GM19452 (cell line): ENCODE results near the gene EPDR1.
"Not testable (repeated sequence)": the region's sequence is repeated elsewhere in the genome, so short reads cannot be mapped to it uniquely, and the experiment has no call there.

Experiments
- ATAC-seq: cut with Tn5 transposase; IDR thresholded peaks from one replicate; pipeline ENCODE4 v1.9.1; 2021; ENCODE audit not compliant: unreplicated experiment

Gene EPDR1

DNA sequence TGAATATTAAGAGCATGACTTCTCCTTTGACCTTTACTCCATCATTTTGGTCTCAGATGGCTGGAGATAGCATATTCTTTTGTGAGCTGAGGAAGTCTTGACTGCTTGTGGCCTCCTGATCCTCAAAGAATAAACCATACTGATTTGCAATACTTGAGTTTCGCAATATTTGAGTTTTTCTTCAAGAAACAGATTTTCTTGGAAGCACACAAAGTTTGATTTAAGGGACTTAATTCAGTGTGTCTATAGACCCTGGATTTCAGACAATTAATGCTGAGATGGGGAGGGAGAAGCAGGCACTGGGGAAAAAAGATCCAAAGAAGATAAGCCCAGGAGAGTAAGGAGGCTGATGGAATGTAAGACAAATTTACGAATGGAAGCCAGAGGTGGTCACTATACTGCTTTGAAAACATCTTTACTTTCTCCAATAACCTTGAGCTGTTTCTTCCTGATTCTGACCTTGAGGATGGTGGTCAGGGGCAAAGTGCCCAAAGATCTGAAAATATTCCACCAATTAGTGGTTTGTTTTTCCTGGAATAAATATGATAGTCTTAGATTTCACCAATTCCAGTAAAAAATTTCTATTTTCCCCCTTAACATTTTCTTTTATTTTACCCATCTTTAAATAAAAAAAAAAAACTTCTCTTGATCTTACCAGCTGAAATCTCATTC, 7.5 kb downstream of the EPDR1 start:
- ATAC-seq: no peak

DNA sequence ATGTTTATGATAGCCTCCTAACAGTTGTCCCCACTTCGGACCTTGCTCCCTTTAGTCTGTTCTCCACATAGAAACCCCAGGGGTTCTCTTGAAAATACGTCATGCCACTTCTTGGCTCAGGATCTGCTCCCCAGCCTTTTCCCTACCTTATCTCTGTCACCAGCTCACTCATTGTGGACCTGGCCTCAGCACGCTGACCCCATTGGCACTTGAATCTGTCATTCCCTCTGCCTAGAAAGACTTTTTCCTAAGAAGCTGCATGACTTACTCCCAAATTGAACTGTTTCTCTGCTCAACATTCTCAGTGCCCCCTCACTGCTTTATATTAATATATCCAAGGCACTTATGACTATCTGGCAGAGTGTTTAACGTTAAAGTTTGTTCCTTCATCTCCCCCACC, 8.4 kb downstream of the EPDR1 start:
- no peak for ATAC-seq

DNA sequence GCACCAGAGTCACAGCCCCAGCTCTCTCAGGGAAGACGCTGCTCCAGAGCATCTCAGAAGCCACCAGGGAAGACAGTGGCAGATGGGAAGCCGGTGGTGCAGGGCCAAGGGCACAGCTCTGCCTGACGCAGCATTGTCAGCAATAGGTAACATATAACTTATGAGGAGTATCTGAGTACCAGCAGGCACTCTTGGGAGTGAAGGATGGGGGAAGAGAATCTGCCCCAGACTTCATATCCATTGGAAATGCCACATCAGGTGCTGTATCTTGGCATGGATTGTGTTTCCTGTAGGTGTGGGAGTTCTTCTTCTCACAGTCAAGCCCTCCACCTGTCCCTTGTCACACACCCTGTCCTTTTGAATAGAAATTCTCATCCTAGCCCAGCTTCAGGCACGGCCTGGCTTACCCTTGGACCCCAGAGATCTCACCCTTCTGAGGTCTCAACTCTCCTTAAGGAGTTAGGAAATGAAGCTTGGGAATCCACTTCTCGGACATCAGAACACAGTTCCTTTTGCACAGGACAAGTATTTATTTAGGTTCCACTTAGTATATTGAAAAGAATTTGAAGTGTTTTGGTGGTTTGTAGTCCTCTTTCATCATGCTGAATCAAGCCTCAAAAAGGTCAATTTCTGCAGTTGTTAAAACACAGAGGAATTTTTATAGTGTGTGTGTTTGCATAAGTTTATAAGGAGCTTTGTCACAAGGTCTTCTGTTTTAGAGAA, 9.9 kb downstream of the EPDR1 start:
- ATAC-seq: no peak

DNA sequence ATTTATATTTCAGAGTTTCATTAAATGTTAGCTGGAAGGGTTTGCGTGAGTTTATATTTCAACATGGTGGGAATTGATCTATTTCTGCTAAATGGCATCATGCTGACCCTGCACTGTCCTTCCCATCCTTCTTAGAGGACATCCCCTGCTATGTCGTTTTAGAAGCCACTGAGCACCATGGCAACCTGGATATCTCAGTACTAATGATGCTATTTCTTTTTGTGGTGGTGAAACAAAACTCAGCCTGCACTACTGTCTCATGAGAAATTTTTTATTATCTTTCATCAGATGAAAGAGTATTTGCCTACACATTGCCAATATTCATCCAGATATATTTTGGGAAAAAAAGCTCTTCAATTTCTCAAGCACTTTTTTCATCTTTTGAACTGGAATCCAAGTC, 12.1 kb downstream of the EPDR1 start:
- no peak for ATAC-seq

DNA sequence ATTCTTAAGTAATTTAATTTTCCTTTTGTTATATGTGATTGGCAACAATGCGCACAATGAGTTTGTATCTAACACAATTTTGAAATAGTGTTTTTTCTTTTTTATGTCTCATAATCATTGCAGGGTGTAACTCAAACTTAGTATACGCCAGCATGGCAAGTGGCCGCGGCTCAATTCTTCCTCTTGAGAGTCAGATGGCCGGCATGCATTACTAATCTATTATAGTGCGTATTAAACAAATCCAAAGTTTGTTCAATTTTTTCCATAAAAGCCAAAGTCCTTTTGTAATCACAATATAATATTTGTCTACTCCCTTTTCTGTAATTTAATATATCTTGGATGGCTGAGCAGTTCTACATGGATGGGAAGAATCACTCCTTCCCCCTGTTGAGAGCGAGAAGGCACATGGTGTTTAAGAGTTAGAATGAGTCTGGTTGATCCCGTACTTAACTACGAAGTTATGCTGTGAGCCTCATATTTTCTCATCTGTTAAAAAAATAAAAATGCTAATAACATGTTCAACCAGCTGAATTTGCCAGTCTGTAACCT, 12.7 kb downstream of the EPDR1 start:
- ATAC-seq: no peak

DNA sequence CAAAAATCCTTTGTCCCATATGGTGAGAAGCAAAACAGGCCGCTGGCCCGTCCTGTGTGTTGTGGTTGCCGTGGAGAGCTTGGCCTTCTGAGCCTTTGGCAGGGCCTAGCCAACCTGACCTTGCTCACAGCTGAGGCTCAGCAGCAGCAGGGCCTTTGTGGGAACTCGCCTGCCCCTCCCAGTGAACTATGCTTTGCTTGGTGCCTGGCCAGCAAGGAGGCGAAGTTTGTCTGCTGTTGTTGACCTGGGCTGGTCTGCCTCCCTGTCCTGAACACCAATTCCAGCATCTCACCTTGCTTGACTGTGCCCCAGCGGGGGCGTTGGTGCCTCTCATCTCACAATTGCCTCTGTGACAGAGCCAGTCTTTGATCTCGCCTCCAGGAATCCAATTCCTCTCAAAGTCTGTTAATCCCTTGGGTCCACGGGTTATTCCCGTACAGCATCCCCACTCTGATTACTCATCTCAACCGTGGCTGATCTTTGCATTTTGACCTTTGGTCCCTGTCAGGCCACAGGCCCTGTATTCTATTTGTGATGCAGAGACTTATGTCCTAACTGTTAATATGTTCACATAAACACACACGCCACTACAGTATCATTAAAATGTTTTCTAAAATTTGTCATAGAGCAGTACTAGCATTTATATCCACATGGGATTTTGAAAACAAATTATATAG, 22.6 kb downstream of the EPDR1 start:
- ATAC-seq: no peak

DNA sequence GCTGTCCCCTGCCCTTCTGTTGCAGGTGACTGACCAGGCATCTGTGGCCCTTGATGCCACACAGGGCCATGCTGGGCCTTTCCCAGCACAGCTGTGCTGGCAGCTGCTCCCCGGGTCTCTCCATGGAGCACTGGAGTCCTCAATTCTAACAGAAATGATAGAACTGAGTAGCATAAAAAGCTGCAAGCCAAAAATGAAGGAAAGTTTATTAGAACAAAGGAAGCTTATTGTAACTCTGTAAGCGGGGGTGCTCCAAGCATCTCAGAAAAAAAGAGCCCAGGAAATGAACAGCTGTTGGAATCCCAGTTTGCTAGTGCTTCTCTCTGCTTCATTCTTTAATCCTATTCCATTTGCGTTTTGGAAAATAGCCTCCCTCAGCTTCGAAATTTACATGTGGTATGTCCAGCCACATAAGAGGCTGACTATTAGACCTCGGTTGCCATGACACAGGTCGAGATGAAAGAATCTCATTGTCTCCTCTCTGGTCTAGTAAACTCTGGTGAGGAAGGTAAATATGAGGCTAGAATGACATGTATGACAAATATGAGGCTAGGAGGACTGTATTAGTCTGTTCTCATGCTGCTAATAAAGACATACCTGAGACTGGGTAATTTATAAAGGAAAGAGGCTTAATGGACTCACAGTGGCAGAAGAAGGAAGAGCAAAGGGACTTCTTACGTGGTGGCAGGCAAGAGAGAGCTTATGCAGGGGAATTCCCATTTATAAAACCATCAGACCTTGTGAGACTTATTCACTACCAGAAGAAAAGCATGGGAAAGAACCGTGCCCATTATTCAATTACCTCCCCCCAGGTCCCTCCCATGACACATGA, 23.7 kb downstream of the EPDR1 start:
- ATAC-seq: no peak

DNA sequence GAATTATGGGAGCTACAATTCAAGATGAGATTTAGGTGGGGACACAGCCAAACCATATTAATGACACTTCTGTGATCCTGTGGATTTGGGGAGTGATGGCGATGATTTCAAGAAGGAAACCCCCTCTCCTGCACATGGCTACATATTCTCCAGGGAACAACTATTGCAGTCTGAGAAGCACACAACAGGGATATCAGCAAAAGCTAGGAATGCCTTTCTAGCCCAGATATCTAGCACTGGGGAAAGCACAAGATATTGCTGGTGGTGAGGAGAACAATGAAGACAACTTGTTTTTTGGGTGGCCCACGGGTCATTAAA, 24.3 kb downstream of the EPDR1 start:
- no peak for ATAC-seq

DNA sequence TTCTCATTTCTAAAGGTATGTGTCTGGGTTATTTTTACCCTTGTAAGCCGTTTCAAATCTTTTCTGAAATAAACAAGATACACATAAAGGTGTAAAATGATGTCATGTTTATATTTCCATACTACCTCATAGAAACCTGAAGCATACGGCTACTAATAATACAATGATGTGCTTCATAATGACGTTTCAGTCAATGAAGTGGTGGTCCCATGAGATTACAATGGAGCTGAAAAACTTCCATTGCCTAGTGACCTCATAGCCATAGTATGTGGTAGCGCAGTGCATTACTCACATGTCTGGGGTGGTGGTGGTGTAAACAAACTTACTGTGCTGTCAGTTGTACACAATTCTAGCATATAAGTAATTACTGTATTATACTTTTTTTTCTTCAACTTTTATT, 24.9 kb downstream of the EPDR1 start:
- ATAC-seq: no peak

DNA sequence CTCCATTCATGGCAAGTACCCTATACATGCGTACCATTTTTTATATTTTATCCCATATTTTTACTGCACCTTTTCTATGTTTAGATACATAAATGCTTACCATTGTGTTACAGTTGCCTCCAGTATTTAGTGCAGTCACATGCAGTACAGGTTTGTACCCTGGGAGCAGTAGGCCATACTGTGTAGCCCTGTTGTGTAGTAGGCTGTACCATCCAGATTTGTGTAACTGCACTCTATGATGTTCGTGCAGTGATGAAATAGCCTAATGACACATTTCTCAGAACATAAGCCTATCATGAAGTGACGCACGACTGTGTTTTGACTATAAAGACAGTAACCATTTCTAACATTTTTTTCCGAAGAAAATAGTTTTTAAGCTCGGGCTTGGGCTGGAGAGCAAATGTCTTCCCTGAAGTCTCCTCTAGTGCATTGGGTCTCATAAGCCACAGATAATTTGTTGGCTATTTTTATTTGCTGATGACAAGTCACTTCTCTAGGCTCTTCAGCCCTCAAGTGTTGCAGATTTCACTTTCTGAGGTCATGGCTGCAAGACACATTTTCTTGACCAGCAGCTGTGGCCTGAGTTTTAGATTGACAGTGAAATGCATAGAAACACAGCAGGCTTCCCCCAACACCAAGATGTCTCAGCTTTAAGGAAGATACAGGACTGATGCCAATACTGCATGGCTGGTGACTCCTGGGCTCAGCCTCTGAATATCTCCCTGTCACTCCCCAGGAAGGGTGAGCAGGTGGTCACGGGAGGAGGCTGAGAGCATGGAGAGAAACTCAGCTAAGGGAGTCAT, 26.9 kb downstream of the EPDR1 start:
- ATAC-seq: no peak

DNA sequence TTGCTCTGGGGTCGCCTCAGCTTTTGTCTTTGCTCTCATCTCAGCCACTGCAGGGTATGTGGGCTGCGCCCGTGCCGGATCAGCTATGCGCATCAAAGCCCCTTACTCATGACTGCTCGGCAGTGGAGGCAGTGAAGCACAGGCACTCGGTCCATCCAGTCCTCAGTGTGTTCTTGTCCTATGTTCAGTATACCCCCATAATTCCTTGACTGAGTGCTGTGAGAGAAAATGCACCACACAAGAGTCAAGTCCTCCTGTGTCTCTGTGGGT, 27.4 kb downstream of the EPDR1 start:
- ATAC-seq: no peak

DNA sequence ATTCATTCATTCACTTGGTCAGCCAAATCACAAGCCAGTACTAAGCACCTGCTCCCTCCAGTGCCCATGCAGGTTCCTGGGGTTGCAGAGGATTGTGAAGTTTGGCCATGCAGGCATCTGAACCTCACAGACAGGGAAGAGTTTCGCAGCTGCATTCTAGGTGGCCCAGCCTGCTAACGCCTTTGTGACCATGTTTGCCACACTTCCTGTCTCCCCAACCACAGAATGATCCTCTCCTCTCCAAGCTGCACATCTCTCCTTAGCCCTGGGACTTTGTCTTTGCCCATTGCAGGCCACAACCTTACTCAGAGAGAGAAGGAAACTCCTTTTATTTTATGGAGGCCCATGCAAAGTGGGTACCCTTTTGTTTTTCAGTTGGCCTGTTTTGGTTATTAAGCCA, 31.8 kb downstream of the EPDR1 start:
- ATAC-seq: no peak

DNA sequence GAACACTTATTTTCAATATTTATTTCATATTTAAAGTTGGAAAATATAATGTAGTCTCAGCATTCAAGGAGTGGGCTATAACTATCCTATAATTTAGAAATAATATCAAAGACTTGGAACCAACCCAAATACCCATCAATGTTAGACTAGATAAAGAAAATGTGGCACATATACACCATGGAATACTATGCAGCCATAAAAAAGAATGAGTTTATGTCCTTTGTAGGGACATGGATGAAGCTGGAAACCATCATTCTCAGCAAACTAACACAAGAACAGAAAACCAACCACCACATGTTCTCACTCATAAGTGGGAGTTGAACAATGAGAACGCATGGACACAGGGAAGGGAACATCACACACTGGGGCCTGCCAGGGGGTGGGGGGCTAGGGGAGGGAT, 33.8 kb downstream of the EPDR1 start:
- ATAC-seq: not testable (repeated sequence)

DNA sequence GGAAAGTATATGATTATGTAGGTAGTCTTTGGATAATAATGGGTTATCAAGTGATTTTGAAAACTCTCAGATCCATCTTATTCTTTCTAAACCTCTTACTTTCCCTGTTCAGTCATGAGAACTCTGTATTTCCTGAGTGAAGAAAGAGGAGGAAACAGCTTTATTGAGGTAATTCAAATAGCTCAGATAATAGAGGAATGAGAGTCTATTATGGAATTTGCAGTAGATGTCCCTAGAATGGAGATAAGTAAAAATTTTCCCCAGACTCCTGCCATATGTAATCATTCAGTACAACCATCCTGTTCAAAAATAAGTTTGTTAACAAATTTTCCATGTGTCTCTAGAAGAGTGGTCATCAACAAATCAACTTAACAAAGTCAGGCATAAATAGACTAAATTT, 36.4 kb downstream of the EPDR1 start:
- ATAC-seq: no peak

DNA sequence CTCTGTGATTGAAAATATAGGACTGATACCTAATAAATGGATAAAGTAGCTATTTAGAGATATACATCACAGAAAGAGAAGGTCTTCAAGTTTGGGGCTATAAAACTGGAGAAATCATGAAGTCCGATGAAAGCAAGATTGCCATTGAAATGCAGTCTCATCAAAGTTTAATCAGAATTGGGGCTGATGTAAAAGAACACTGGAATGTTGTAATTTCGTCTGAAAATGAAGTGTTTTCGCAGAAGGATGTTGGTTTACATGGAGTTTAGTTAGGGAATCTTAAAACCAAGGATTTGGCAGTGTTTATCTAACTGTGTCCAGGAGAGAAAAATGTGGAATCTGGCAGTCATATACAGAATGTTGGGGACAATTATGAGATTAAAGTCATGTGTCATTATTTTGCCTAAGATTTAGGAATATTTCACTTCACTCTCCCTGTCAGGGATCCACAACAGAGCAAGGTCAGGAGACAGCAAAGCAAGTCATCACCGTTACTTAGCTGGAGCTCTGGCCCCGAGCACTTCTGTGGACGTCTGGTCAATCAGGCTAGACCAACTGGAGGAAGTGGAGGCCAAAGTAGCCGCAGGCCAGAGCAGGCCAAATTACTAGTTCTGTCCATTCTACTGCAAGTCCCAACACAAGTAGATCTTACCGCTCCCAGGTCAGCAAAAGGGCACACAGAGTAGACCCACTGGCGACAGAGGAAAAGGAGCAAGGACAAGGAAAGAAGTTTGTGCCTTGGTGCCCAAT, 37.0 kb downstream of the EPDR1 start:
- ATAC-seq: no peak

DNA sequence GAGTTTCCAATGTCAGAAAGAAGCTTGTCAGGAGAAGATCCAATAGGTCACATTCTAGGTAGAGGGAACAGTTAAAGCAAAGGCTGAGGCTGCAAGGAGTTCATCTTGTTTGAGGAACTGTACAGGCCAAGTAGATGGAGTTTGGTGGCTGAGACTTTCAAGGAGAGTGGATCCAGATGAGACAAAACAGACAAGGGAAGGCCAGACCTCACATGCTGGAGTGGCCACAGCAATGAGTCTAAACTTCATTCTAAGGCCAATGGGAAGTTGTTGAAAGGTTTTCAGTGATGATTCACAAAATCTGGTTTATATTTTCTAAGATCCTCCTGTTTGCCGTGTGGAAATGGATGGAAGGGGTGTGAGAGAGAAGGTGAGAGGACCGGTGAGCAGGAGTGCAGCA, 40.0 kb downstream of the EPDR1 start:
- ATAC-seq: no peak

DNA sequence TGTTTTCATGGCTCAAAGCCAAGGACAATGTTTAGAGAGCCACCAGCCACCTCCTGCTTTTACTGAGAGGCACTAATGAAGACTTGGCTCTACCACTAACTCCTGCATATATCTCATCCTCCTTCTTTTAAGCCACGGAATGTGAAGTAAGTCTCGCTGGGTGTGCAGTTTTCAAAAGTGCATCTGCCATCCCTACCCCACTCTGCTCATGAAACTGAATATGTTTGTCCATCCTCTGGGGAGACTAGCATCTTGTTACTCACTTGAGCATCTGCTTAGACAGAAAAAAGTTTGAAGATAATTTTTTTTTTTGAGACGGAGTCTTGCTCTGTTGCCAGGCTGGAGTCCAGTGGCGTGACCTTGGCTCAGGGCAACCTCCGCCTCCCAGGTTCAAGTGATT, 40.8 kb downstream of the EPDR1 start:
- ATAC-seq: no peak

DNA sequence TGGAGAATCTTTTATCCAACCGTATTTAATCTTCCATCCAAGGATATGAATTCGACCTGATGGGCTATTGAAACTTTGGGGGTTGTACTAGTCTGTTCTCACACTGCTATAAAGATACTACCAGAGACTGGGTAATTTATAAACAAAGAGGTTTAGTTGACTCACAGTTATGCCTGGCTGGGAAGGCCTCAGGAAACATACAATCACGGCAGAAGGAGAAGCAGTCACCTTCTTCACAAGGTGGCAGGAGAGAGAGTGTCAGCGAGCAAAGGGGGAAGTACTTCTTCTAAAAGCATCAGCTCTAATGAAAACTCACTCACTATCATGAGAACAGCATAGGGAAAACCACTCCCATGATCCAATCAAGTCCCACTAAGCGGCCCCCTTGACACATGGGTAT, 43.8 kb downstream of the EPDR1 start:
- no peak for ATAC-seq

DNA sequence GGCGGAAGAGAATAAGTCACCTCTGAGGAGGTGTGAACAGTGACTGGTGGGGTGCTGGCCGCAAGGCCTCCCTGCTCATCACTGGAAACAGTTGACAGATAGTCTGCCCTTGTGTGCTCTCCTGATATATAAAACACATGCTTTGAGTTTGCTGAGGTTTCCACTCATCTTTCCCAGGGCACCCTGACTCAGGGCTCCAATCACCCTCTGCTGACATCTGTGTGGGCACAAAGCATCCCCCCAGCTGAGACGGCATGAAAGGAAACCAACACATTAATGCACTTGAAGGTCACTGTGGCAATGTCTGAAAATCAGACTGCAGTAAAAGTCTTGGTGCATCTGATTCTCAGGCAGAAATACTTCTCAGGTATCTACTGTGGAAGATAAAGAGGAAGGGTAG, 49.8 kb downstream of the EPDR1 start:
- no peak for ATAC-seq

DNA sequence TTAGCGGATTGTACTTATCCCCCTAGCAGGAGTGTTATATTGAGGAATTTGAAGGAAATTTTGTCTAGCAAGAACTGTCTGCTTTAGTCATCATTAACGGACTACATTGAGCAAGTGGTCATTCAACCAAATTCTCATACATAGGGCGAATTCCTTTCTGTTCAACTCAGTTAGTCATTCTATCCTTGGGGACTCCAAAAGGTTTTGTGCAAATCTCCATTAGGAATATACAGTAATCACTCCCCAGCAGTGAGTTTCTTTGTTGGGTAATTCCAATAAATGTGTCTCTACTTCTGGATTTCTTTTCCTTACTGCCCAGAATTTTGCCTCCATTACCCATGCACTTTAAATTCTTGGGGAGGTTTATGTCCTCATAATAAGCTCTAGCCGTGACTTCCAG, 51.1 kb downstream of the EPDR1 start:
- ATAC-seq: no peak
